AG08396 (cell line): Measurements from ENCODE around the gene UTP3.
"Not testable (repeated sequence)": the region's sequence is repeated elsewhere in the genome, so short reads cannot be mapped to it uniquely, and the experiment has no call there.

Experiments
- DNase-seq: peaks from one replicate; pipeline ENCODE4 v3.0.0; 2012; ENCODE audit warnings: low spot score, mixed read lengths

UTP3 gene

GRCh38 chr4:70682142-70682541 is 6.2 kb upstream of the UTP3 start:
- DNase-seq = not testable (repeated sequence)

DNA sequence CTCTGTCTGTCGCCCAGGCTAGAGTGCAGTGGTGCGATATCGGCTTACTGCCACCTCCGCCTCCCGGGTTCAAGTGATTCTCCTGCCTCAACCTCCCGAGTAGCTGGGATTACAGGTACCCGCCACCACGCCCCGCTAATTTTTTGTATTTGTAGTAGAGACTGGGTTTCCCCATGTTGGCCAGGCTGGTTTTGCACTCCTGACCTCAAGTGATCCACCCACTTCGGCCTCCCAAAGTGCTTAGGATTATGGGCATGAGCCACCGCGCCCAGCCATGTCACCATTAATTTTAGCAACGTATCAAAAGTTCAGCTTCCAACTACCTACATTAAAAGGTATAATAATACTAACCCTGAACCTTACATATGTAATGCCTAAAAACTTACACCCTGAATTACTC is 940 bp upstream of the UTP3 start:
- DNase-seq = no peak

DNA sequence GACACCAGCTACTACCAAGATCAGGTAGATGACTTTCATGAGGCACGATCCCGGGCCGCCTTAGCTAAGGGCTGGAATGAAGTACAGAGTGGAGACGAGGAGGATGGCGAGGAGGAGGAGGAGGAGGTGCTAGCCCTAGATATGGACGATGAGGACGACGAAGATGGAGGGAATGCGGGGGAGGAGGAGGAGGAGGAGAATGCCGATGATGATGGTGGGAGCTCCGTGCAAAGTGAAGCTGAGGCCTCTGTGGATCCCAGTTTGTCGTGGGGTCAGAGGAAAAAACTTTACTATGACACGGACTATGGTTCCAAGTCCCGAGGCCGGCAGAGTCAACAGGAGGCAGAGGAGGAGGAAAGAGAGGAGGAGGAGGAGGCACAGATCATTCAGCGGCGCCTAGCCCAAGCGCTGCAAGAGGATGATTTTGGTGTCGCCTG is 481 bp downstream of the UTP3 start:
- no peak for DNase-seq

GRCh38 chr4:70691661-70692060 is 3.3 kb downstream of the UTP3 start:
- no peak for DNase-seq

DNA sequence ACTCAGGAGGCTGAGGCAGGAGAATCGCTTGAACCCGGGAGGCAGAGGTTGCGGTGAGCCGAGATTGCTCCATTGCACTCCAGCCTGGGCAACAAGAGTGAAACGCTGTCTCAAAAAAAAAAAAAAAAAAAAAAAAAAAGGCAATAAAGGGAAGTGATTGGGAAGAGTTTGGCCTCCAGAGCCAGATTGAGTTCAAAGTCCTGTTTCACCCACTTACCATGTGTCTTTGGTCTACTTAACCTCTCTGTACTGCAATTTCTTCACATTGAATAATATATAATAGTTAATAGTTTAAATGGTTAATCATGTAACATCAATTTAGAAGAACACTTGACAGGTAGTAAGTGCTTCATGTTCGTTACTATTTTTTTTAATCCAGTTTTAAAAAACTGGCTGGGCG is 6.3 kb downstream of the UTP3 start:
- not testable (repeated sequence) for DNase-seq

DNA sequence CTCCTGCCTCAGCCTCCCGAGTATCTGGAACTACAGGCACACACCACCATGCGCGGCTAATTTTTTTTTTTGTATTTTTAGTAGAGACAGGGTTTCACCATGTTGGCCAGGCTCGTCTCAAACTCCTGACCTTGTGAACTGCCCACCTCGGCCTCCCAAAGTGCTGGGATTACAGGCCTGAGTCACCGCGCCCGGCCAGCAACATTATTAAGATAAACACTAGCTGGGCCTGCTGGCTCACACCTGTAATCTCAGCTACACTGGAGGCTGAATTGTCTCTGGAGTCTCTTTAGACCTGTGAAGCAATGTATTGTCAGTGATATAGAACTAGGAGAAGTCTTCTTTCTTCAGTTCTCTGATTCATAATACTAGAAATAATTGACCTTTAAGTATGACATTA is 10.1 kb downstream of the UTP3 start:
- DNase-seq = not testable (repeated sequence)

- no peak for DNase-seq
These were observed 12.4 kb downstream of the UTP3 start for GRCh38 chr4:70700712-70701111.

- DNase-seq = no peak
These were observed 12.9 kb downstream of the UTP3 start for GRCh38 chr4:70701271-70701670.

- DNase-seq = not testable (repeated sequence)
These were observed 14.3 kb downstream of the UTP3 start for GRCh38 chr4:70702592-70702991.

DNA sequence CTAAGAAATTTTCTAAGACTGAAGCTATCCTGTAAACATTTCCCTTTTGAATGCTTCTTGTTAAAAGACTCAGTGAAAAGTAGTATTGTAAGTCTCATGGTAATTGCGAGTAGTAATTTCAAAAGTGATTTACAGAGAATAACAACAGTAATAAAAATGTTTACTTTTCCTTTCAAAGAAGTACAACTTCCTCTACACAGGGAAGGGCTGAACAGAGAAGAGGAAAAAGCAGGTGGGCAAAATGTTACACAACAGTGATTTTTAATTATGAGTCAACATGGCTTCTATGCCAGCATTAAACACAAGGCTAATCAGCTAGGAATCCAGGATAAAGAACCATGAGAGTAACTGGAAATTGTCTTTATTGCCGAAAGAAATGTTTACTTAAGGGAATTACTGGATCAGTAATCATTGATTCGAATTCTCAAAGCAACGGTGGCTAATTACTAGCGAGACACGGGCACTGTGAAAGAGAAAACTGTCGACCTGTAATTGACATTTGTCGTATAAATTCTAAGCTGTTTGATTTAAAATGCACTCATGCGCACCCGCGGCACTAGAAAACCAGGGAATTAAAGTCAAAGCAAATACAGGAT is 15.4 kb downstream of the UTP3 start:
- DNase-seq = peak; percentile 47

- peak; percentile 82 for DNase-seq
These were observed 16.0 kb downstream of the UTP3 start for GRCh38 chr4:70704215-70704930.

- peak; percentile 39 for DNase-seq
These were observed 16.5 kb downstream of the UTP3 start for GRCh38 chr4:70704931-70705182.

- peak; percentile 81 for DNase-seq
These were observed 17.1 kb downstream of the UTP3 start for GRCh38 chr4:70705183-70706043.

- DNase-seq = no peak
These were observed 17.7 kb downstream of the UTP3 start for GRCh38 chr4:70706044-70706461.

GRCh38 chr4:70706516-70706915 is 18.2 kb downstream of the UTP3 start:
- no peak for DNase-seq

- no peak for DNase-seq
These were observed 21.4 kb downstream of the UTP3 start for GRCh38 chr4:70709611-70710205.

DNA sequence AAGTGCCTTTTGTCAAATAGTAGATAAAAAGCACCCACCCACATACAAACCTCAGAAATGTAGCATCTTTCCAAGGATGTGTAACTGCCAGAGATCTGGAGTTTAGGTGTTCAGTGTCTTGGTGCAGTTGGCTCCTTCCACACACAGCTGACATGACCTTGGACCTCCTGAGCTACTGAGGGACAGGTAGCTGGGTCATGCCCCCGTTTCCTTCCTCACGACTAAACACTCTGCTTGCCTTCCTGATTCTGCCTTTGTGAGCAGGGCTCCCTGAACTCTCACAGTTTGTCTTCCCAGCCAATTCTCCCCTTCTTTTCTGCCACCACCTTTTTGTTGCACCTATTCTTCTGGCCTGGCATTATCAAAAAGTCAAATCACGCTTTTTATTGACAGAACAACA is 23.3 kb downstream of the UTP3 start:
- DNase-seq = no peak

GRCh38 chr4:70712150-70712549 is 23.8 kb downstream of the UTP3 start:
- no peak for DNase-seq

DNA sequence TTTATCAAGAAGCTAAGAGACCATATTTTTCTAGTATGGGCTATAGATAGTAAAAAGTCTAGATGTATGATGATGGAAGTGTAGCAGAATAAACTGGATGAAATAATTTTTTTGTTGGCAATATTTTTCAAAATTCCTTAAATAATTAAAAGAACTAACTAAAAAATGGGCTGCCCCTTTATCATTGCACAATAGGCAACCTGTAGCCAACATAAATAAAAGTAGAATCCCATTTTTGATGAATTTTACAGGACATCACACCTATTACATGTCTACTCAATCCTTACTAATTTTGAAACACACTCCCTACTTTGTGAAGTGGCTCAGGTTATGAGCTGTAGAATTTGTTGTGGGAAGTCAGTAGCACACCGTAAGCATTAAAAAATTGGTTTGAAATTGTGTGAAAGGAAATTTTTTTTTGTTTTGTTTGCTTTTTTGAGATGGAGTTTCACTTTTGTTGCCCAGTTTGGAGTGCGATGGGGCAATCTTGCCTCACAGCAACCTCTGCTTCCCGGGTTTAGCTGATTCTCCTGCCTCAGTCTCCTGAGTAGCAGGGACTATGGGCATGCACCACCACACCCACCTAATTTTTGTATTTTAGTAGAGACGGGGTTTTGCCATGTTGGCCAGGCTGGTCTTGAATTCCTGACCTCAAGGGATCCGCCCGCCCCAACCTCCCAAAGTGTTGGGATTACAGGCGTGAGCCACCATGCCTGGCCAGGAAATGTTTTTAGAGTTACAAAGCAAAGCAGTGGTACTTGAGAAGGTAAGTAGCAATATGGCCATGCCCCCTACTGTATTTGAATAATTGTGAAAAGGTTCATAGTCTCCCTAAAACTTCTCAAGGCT is 24.5 kb downstream of the UTP3 start:
- no peak for DNase-seq

DNA sequence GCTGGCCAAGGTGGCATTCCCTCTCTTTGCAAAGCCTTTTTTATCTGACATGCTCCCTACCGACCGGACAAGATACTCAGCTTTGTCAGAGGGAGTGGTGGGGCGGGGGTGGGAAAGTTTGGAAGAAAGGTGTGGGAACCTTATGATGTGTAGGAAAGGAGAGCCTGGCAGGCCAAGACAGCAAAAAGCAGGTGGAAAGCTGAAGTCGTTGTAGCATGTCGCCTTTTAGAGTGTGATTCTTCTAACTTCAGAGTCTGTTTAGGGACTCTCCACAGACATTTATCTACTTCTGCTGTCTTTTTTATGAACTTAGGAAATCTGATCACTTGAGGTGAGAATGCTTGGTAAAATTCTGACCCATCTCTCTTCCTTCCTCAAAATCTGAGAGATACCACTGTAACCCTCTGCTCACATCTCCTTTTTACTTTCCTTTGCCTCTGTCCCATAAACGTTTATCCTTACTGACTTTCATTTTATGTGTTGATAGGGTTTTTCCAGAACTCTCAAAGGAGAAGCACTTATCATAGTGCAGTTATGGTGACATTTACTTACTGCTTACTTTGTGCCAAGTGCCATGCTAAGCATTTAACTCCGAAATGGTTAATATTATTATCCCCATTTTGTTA is 25.2 kb downstream of the UTP3 start:
- DNase-seq = no peak
